WTC11 (cell line): Measurements from ENCODE around the gene SLC1A4.

ENCODE experiments used
- CTCF ChIP-seq: fragments of 200-600 bp; IDR thresholded peaks from 2 replicates; pipeline ENCODE4 v1.8.0; 2022; ENCODE audit warnings: antibody characterized with exemption
- MYBL2 ChIP-seq: sonication (generic); formaldehyde crosslinking; IDR thresholded peaks from 2 replicates; pipeline ENCODE4 v1.8.1; 2023; ENCODE audit warnings: mild to moderate bottlenecking, moderate library complexity, missing genetic modification reagents
- ZNF512 ChIP-seq: sonication (generic); formaldehyde crosslinking; IDR thresholded peaks from 2 replicates; pipeline ENCODE4 v1.8.1; 2022; ENCODE audit warnings: missing genetic modification reagents, borderline replicate concordance

GRCh38 chr2:64995041-64995440 lies 5.8 kb downstream of the SLC1A4 start:
- TF ChIP-seq CTCF (no peak), MYBL2 (CRISPR knock-in tag) (no peak), ZNF512 (CRISPR knock-in tag) (no peak)
